ENCODE data around the gene PRR4. TPM values are rescaled to one million over a fixed set of nuclear protein-coding genes. Genes with fewer than 3 reads are reported as not detected.

PRR4 gene
- total RNA-seq, 3 donors from 2014 or later (not counting 1 experiment from before 2014, with no cell fraction given): 3.0 to 8.1 (median 3.6) TPM

DNA sequence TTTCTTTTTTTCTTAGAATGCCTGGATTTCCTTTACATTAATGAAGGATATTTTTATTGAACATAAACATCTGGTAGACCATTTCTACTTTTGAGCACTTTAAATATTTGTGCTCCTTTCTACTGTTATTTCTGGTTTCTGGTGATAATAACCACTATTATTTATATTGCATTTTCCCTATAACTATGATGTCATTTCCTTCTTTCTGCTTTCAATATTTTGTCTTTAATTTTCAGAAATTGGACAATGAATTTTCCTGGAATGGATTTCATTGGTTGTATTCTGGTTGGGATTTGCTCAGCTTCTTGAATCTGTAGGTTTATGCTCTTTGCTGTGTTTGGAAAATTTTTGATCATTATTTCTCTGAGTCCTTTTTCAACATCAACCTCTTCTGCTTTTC lies 40.0 kb upstream of the PRR4 start:
- intact Hi-C loops (cut with micrococcal nuclease): no loop called here
- ATAC-seq (no peak), DNase-seq (no peak)
- no peaks in the 10 kb centered on the region for H3K36me3 Mint-ChIP-seq
- no peak overlapping the region for H3K27ac Mint-ChIP-seq
- no peak overlapping the region for H3K4me3 Mint-ChIP-seq
- Histone ChIP-seq H3K9me3 (ENCODE audit: control insufficient read depth, insufficient read depth, low read length) (no peaks in the 10 kb centered on the region), H3K27ac (ENCODE audit: low read length) (no peak overlapping the region), H3K27me3 (ENCODE audit: control insufficient read depth, insufficient read depth, low read length) (no peaks in the 10 kb centered on the region), H3K4me3 (ENCODE audit: low read length) (no peak overlapping the region), H3K4me1 (ENCODE audit: control insufficient read depth, insufficient read depth, low read length) (no peaks in the 10 kb centered on the region), H3K36me3 (ENCODE audit: control insufficient read depth, insufficient read depth, low read length) (no peaks in the 10 kb centered on the region)
- peaks cover 0 to 9% of the 10 kb centered on the region in 2 donors for H3K4me1 Mint-ChIP-seq
- no peaks in the 10 kb centered on the region for H3K9me3 Mint-ChIP-seq
- H3K27me3 Mint-ChIP-seq (ENCODE audit: low read depth in 2 of 2): no peaks in the 10 kb centered on the region
- TF ChIP-seq, protein P1, sequence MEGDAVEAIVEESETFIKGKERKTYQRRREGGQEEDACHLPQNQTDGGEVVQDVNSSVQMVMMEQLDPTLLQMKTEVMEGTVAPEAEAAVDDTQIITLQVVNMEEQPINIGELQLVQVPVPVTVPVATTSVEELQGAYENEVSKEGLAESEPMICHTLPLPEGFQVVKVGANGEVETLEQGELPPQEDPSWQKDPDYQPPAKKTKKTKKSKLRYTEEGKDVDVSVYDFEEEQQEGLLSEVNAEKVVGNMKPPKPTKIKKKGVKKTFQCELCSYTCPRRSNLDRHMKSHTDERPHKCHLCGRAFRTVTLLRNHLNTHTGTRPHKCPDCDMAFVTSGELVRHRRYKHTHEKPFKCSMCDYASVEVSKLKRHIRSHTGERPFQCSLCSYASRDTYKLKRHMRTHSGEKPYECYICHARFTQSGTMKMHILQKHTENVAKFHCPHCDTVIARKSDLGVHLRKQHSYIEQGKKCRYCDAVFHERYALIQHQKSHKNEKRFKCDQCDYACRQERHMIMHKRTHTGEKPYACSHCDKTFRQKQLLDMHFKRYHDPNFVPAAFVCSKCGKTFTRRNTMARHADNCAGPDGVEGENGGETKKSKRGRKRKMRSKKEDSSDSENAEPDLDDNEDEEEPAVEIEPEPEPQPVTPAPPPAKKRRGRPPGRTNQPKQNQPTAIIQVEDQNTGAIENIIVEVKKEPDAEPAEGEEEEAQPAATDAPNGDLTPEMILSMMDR (IDR thresholded peaks at IDR 0.05): no peak

DNA sequence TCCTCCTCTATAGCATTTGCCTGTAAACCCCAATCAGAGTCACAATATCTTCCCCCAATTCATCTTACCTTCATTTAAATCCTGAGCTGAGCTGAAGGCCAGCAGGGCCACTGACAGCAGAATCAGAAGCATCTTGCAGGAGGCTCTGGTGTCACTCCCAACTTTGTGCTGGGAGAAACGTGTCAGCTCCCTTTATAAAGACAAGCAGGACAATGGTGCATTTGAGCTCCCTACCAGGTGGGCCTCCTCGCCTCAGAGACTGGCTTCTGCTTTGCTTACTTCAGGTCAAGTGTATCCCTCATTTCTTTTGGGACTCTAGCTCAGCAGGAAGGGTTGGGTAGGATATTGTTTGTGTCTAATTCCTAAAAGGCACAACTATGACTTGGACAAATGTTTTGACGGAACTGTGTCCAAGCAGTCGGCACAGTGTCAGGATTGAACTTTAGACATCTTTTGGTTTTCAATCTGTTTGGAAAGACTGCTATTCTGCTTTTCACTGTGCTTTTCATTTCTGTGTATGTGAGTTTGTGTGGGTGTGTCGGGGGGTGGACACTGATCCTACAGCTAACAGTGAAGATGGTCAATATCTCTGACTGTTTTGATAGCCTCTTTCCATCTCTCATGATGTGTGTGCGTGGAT lies 34.9 kb upstream of the PRR4 start, which contains the start of gene PRH1:
Gene PRH1 (minus strand): TSS at position 170 of the 640 bp plus-strand sequence. CDS start 38 bp downstream, at position 132.
- DNase-seq (no peak), ATAC-seq (no peak)
- WGBS (ENCODE audit: insufficient coverage): 96% methylated on average over 5 of the region's 6 CpGs
- no peaks in the 10 kb centered on the region for H3K9me3 ChIP-seq (ENCODE audit: control insufficient read depth, insufficient read depth, low read length)
- no peak within 1 kb of the TSS for H3K4me3 Mint-ChIP-seq
- peaks cover 0 to 14% of the 10 kb centered on the region in 2 donors for H3K4me1 Mint-ChIP-seq
- no peaks in the 10 kb centered on the region for H3K27me3 Mint-ChIP-seq (ENCODE audit: low read depth in 2 of 2)
- H3K27ac ChIP-seq (ENCODE audit: low read length): no peak within 1 kb of the TSS
- intact Hi-C loops (cut with micrococcal nuclease): no loop called here
- H3K36me3 ChIP-seq (ENCODE audit: control insufficient read depth, insufficient read depth, low read length): no peaks in the 10 kb centered on the region
- no peaks in the 10 kb centered on the region for H3K36me3 Mint-ChIP-seq
- no peak within 1 kb of the TSS for H3K4me3 ChIP-seq (ENCODE audit: low read length)
- H3K27ac Mint-ChIP-seq: no peak within 1 kb of the TSS
- TF ChIP-seq, protein P1 (IDR thresholded peaks at IDR 0.05): no peak
- no peaks in the 10 kb centered on the region for H3K4me1 ChIP-seq (ENCODE audit: control insufficient read depth, insufficient read depth, low read length)
- H3K9me3 Mint-ChIP-seq: no peaks in the 10 kb centered on the region
- H3K27me3 ChIP-seq (ENCODE audit: control insufficient read depth, insufficient read depth, low read length): no peaks in the 10 kb centered on the region

DNA sequence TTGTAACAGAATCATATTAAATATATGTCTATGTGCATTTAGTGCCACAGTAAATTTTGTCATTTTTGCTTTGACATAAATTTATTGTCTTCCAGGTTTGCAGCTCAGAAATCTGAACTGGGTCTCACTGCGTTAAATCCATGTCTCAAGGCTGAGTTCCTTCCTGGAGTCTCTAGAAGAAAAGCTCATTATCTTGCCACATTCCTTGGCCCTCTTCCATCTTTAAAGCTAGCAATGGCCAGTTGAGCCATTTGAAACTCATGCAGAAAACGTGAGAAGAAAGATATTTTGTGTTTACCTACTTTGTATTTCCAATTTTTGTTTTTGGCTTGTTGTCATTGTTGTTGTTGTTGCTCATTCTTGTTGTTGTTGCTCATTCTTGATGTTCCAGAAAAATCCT lies 24.1 kb upstream of the PRR4 start:
- Mint-ChIP-seq H3K4me3 (no peak overlapping the region), H3K9me3 (peaks cover 4 to 5% of the 10 kb centered on the region in 2 donors), H3K36me3 (peaks cover 26% of the 10 kb centered on the region), H3K4me1 (peaks cover 0 to 9% of the 10 kb centered on the region in 2 donors), H3K27me3 (ENCODE audit: low read depth in 2 of 2) (no peaks in the 10 kb centered on the region), H3K27ac (no peak overlapping the region)
- ATAC-seq: no peak
- intact Hi-C loops (cut with micrococcal nuclease): no loop called here
- H3K4me3 ChIP-seq (ENCODE audit: low read length): no peak overlapping the region
- no peaks in the 10 kb centered on the region for H3K27me3 ChIP-seq (ENCODE audit: control insufficient read depth, insufficient read depth, low read length)
- H3K36me3 ChIP-seq (ENCODE audit: control insufficient read depth, insufficient read depth, low read length): no peaks in the 10 kb centered on the region
- H3K9me3 ChIP-seq (ENCODE audit: control insufficient read depth, insufficient read depth, low read length): no peaks in the 10 kb centered on the region
- TF ChIP-seq, protein P1 (IDR thresholded peaks at IDR 0.05): no peak
- no peaks in the 10 kb centered on the region for H3K4me1 ChIP-seq (ENCODE audit: control insufficient read depth, insufficient read depth, low read length)
- H3K27ac ChIP-seq (ENCODE audit: low read length): no peak overlapping the region
- WGBS (ENCODE audit: insufficient coverage): 97% methylated on average over 2 of the region's 2 CpGs
- no peak for DNase-seq

DNA sequence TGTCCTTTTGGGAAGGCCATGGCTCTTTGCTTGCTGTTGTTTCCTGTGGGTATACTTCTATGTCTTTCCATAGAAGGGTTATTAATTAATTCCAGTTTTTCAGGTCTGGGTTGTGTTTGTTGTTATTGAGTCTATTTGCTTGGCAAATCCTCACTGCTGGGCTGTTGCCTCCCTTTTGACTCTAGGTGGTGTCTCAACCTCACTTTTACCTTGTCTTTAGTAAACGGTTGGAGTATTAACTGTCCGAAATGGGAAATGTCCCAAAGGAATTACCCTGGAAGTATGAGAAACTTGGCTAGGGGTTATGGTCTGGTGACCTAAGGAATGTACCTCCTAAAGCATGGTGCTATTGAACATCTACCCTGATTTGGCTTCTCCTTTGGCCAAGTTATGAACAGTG lies 18.1 kb upstream of the PRR4 start:
- TF ChIP-seq, protein P1 (IDR thresholded peaks at IDR 0.05): no peak
- Mint-ChIP-seq H3K27ac (no peak overlapping the region), H3K36me3 (peaks cover 10% of the 10 kb centered on the region), H3K9me3 (no peaks in the 10 kb centered on the region), H3K4me3 (no peak overlapping the region), H3K4me1 (peaks cover 0 to 9% of the 10 kb centered on the region in 2 donors), H3K27me3 (ENCODE audit: low read depth in 2 of 2) (no peaks in the 10 kb centered on the region)
- H3K27ac ChIP-seq (ENCODE audit: low read length): no peak overlapping the region
- intact Hi-C loops (cut with micrococcal nuclease): no loop called here
- no peaks in the 10 kb centered on the region for H3K36me3 ChIP-seq (ENCODE audit: control insufficient read depth, insufficient read depth, low read length)
- no peaks in the 10 kb centered on the region for H3K9me3 ChIP-seq (ENCODE audit: control insufficient read depth, insufficient read depth, low read length)
- WGBS (ENCODE audit: insufficient coverage): 100% methylated on average over 2 of the region's 2 CpGs
- no peaks in the 10 kb centered on the region for H3K27me3 ChIP-seq (ENCODE audit: control insufficient read depth, insufficient read depth, low read length)
- no peak for DNase-seq
- no peak for ATAC-seq
- H3K4me1 ChIP-seq (ENCODE audit: control insufficient read depth, insufficient read depth, low read length): no peaks in the 10 kb centered on the region
- H3K4me3 ChIP-seq (ENCODE audit: low read length): no peak overlapping the region

Measured in natural killer cell (primary cell).